Right ventricle myocardium inferior (tissue), 1 donor: ENCODE measurements around the gene TAPBP. TPM values are rescaled to one million over a fixed set of nuclear protein-coding genes. Genes with fewer than 3 reads are reported as not detected.
"Not testable (repeated sequence)": the region's sequence is repeated elsewhere in the genome, so short reads cannot be mapped to it uniquely, and the experiment has no call there.

Source experiments
- ATAC-seq: fragments of 200-7000 bp; cut with Tn5 transposase; one replicate; pipeline ENCODE4 v1.9.1; 2020; ENCODE audit warnings: mild to moderate bottlenecking, moderate library complexity
- DNase-seq: peaks from one replicate; pipeline ENCODE4 v3.0.0; 2021; ENCODE audit errors: missing footprints
- intact Hi-C: fragments of 100-400 bp; cut with DNase I; formaldehyde crosslinking; loops from one replicate; pipeline ENCODE4 v1.11.0; 2022
- microRNA-seq: library from miRNA; unstranded; fragments of <30 nt; microRNA quantifications from one replicate; pipeline ENCODE4 v1.2.0, GENCODE V29; 2020
- total RNA-seq: library from RNA; stranded (reverse); fragmentation: NEBNext Ultra II Directional; extraction: Animal tissue kit (Norgen Biotek cat#: 25700); gene quantifications from one replicate; pipeline ENCODE4 v1.2.1, GENCODE V29; 2021
- donor health status: DM: no; HTN: yes; CAD: no; lungs with severe emphysema.

The TAPBP gene
- total RNA-seq, 1 donor from 2014 or later, result 82.3 TPM

DNA sequence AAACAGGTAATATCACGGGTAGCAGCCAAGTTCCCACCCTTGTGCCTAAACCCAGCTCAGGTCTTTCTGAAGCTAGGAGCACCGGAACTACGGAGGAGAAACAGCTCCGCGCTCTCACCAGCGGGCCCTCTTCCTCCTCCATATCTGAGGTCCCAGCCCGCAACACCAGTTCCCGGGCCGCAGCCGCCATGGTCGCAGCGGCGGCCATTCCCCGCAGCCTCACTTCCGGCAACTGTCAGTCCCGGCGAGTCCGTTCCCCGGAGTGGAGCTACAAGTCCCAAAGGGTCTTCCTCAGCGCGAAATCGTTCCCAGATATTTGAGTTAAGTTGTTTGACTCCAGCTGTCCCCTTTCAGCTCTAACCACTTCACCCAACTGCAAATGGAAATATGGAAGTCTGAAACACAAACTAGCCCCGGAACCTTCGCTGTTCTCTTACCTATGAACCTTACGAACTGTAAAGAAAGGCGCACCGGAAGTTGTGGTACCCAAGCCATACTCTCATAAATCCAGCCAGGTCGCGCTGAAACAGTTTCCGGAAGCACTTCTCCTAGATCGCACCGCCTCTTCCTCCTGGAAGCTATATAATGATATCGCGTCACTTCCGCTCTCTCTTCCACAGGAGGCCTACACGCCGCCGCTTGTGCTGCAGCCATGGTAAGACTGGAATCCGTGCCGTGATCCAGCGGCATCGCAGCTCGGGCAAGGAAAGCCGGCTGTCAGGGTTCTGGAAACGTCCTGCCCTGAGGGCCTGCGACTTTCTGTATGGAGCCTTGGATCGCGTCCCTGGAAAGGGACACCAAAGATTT is 42.2 kb downstream of the TAPBP start, which contains the start of the genes RPS18 and VPS52:
Gene RPS18 (plus strand): TSS at position 608 of the 807 bp plus-strand sequence. CDS start 45 bp downstream, at position 653.
Gene VPS52 (minus strand): TSS at position 409 of the 807 bp plus-strand sequence. CDS start 201 bp downstream, at position 208.
- peak; percentile 95 for DNase-seq
- intact Hi-C loops, result loop anchor here (2.0 kb wide), 1 partner anchor 45 kb away; the partner anchor contains the start of gene ZBTB22

DNA sequence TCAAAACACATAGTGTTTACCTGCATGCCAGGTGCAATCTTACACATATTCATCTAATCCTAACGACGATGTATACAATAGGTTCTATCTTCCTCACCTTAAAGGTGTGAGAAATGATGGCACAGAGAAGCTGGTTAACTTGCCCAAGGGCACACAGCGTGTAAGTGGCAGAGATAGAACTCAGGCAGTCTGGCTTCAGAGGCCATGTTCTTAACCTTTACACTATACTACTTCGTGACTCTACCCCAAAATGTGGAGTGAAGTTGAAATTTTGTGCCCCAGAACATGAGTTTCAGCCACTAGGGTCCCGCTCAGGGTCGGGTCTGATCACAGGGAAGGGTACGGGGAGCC is 42.8 kb downstream of the TAPBP start:
- no peak for DNase-seq
- intact Hi-C loops, result no loop called here
- no peak for ATAC-seq

More for the DNA sequence above, 42.2 kb downstream of the TAPBP start, which contains the start of the genes RPS18 and VPS52:
- ATAC-seq, result peak; percentile 96

DNA sequence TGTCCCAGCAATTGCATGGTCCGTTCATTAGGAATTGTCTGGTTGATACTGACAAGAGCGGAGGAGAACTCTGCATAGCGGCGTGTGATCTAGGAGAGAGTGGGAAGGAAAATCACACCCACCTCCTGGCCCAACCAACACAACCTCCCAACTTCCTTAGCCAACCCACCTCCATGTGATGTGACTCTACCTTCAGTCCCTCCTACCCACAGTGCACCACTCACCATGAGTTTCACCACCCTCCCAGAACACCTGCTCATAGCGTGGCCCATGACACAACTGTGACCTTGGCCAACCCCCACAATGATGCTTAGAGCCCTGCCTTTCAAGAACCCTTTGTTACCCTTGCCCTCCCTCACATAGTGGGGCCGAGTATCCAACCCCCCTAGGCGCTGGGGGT is 49.9 kb downstream of the TAPBP start:
- no peak for DNase-seq
- ATAC-seq, result peak; percentile 32
- intact Hi-C loops, result no loop called here

DNA sequence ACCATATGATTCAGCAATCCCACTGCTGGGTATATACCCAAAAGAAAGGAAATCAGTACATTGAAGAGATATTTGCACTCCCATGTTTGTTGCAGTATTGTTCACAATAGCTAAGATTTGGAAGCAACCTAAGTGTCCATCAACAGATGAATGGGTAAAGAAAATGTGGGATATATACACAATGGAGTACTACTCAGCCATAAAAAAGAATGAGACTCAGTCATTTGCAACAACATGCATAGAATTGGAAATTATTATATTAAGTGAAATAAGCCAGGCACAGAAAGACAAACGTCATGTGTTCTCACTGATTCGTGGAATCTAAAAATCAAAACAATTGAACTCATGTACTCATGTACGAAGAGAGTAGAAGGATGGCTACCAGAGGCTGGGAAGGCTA is 51.4 kb downstream of the TAPBP start:
- not testable (repeated sequence) for ATAC-seq, DNase-seq

DNA sequence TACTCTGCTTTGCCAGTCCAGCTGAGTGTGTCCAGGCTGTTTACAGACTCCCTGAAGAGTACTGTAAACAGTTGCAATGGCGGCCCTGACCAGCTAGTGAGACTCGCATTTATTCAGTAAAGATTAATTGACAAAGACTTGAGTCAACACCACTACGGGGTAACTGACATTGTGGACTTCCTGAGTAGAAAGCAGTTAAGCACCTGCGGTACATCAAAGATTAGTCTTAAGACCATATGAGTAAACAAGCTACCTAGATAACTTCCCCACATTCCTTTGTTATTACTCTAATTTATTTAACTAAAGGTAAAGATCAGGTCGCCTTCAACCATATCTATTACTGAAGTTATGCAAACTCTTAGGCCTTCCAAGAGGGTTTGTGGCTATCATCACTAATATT is 54.8 kb downstream of the TAPBP start:
- intact Hi-C loops, result no loop called here
- no peak for ATAC-seq
- DNase-seq, result no peak

More for the DNA sequence above, 51.4 kb downstream of the TAPBP start:
- intact Hi-C loops, result not testable (repeated sequence)

DNA sequence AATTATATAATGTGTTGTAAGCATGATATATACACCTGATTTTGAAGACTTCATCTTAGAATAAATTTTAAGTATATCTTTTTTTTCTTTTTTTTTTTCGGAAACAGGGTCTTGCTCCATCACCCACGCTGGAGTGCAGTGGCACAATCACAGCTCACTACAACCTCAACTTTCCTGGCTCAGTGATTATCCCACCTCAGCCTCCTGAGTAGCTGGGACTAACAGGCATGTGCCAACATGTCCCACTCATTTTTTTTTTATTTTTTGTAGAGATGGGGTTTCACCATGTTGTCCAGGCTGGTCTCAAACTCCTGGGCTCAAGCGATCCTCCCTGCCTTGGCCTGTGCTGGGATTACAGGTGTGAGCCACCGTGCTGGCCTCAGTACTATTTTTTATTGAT is 59.3 kb downstream of the TAPBP start:
- ATAC-seq (no peak), DNase-seq (no peak)
- intact Hi-C loops, result no loop called here

DNA sequence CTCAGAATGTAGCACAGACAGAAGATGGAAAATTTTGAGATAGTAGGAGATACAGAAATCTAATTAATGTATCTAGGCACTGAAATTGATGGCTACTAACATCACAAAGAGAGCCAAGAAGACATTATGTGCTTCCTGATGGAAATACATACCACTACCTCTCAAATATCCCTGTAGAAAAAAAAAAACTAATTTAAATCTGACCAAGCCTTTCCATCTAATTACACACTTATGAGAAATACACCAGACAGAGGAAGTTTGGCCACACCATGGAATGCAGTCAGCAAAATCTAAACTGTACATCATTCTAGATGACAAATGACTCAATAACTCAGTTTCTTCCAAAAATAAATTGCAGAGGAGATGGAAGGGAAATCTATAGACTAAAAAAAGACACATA is 61.1 kb downstream of the TAPBP start:
- ATAC-seq (no peak), DNase-seq (no peak)
- intact Hi-C loops, result no loop called here

DNA sequence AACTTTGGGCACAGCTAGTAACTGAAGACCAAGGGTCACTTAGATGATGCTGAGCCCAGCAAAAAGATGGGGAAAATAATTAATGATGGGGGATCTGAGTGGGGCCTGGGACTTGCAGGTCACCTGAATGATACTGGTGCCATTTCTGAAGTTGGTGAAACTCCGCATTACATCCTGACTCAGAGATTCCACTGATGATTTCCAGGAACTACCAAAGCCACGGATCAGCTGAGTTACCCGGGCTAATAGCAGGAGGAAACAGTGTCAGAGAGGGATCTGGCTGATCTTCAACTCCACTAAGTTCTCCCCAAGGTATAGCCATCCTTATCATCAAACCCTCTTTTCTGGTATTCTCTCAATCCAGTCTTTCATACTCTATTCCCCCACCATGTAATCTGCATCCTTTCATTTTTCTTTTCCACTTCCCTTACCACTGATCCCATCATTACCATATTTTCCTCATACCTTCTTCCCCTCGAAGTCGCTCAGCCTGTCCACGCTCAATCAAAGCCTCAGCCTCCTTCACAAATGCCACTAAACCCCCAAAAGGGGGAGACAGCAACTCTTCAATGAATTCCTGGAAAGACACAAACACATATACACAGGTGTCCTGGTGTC is 62.4 kb downstream of the TAPBP start:
- no peak for DNase-seq
- intact Hi-C loops, result no loop called here
- ATAC-seq, result no peak

DNA sequence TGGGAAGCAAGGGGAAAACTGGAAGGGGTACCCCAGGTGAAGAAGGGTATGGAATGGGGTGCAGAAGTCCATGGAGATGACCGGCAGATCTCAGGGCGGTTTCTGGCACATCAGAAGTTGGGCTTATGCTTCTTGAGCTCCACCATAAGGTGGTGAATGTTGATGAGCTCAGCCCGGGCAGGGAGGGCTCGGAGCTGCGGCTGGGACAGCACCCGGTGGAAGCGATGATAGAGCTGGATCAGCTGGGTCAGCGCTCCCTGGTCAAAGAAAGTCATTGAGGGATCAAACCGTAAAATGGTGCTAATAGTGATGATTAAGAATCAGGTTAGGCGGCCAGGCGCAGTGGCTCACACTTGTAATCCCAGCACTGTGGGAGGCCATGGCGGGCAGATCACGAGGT is 63.1 kb downstream of the TAPBP start:
- intact Hi-C loops, result no loop called here
- no peak for ATAC-seq
- DNase-seq, result no peak

DNA sequence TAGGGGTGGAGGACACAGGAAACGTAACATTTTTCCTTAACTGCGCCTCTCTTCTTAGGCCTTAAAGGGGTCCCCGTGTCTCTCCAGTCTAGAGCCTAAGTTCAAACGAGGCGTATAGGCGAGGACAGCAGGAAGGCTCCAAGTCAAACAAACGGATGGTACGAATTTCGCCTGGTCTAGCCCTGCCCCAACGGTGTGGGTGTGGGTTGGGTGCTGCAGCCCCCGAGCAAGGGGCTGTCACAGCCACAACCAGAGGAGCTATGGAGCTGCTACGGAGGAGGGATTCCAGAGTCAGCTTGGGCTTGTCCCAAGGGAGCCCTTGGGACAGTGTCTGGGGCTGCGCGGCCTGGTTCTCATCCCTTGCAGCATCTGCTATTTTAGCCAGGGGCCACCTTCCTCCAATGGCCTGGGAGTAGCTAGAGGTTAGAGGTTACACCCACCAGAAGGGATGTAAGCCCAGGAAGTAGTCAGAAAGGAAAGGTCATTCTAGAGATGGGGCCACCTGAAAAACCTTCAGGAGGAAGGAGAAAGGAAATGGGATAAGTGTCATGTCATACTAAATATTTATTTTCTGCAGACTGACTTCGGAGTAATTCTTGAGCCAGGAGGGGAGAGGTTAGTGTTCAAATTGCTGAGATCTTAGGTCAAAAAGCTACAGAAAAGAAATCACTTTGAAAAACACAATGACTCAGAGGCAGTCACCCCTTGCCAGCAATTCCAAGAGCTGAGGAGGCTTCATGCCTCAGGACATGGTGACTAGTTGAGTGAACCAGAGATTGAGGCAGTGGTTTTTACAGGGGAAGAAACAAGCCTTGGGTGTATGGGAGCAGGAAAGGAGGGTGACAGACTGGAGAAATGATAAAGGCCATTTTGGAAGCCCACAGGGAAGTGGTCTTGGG is 63.9 kb downstream of the TAPBP start:
- DNase-seq (no peak), ATAC-seq (peak; percentile 0)
- intact Hi-C loops, result loop anchor here (2.0 to 5.0 kb wide), 4 partner anchors 41 to 363 kb away; partner anchors contain the start of genes RING1, RXRB and SLC39A7

Small RNA genes lying within 50 kb of the gene (microRNA-seq; reads per million reads assigned to microRNA genes)
- gene MIR6834, result not detected
- gene MIR6873, result not detected

Other genes starting within 250 kb of the TAPBP start
- 42.8 TPM for gene HLA-DPA1, start 240.4 kb downstream of the TAPBP start, total RNA-seq
- gene HLA-DPB1, start 238.1 kb downstream of the TAPBP start, total RNA-seq, result 38.4 TPM
- gene COL11A2, start 121.6 kb downstream of the TAPBP start, total RNA-seq, result 1.1 TPM
- 39.3 TPM for gene RXRB, start 113.4 kb downstream of the TAPBP start, total RNA-seq
- 55.4 TPM for gene SLC39A7, start 113.2 kb downstream of the TAPBP start, total RNA-seq
- gene HSD17B8, start 109.4 kb downstream of the TAPBP start, total RNA-seq, result 25.0 TPM
- gene RING1, start 105.6 kb downstream of the TAPBP start, total RNA-seq, result 27.7 TPM
- gene VPS52, start 42.2 kb downstream of the TAPBP start, total RNA-seq, result 31.4 TPM
- 1,075 TPM for gene RPS18, start 42.0 kb downstream of the TAPBP start, total RNA-seq
- gene B3GALT4, start 37.0 kb downstream of the TAPBP start, total RNA-seq, result 8.5 TPM
- gene WDR46, start 24.8 kb downstream of the TAPBP start, total RNA-seq, result 15.9 TPM
- 57.8 TPM for gene PFDN6, start 24.5 kb downstream of the TAPBP start, total RNA-seq
- gene RGL2, start 15.1 kb downstream of the TAPBP start, total RNA-seq, result 64.5 TPM
- 10.8 TPM for gene ZBTB22, start 3.7 kb upstream of the TAPBP start, total RNA-seq
- gene DAXX, start 8.9 kb upstream of the TAPBP start, total RNA-seq, result 22.4 TPM
- gene KIFC1, start 77.7 kb upstream of the TAPBP start, total RNA-seq, result 1.3 TPM
- gene PHF1, start 96.9 kb upstream of the TAPBP start, total RNA-seq, result 43.5 TPM
- gene CUTA, start 104.0 kb upstream of the TAPBP start, total RNA-seq, result 107 TPM
- gene SYNGAP1, start 106.0 kb upstream of the TAPBP start, total RNA-seq, result 5.2 TPM
- 4.1 TPM for gene ZBTB9, start 140.5 kb upstream of the TAPBP start, total RNA-seq